Vagina (tissue), 2 donors: ENCODE results near the gene SERPINB8.

Source experiments
- CTCF ChIP-seq, 3 experiments: fragments of 450-650 bp in 2 of 3; fragments of 200-600 bp in 1 of 3; sonication (generic) in 1 of 3; IDR thresholded peaks; one replicate each; pipeline ENCODE4 v1.5.1; 2017 to 2019; ENCODE audit warnings: antibody characterized with exemption in 3 of 3, mild to moderate bottlenecking in 2 of 3, moderate library complexity in 2 of 3
- POLR2AphosphoS5 ChIP-seq, 2 donors: sonication (generic); formaldehyde crosslinking; IDR thresholded peaks; one replicate each; pipeline ENCODE4 v1.9.0; 2017; ENCODE audit warnings: antibody characterized with exemption in 2 of 2, mild to moderate bottlenecking in 2 of 2, low read depth in 1 of 2; ENCODE audit not compliant: insufficient read depth in 1 of 2

- TF ChIP-seq CTCF (IDR thresholded peaks at IDR 0.05) (no peak), POLR2AphosphoS5 (IDR thresholded peaks at IDR 0.05; ENCODE audit: insufficient read depth in 1 of 2, low read depth in 1 of 2) (no peak)
These were observed 17.9 kb downstream of the SERPINB8 start for GRCh38 chr18:63987743-63988142.
